ENCODE data around the gene ADORA3.
A peak's percentile ranks its signal among the peaks of the same experiment; 100 is the strongest.

ADORA3 gene

GRCh38 chr1:111453706-111454105 lies 49.7 kb downstream of the ADORA3 start:
- DNase-seq, result no peak
- Histone ChIP-seq H4K91ac (ENCODE audit: low read length) (no peak overlapping the region), H2BK5ac (ENCODE audit: low read depth, low read length, poor library complexity, severe bottlenecking) (no peak overlapping the region), H3K79me1 (replicated peaks; ENCODE audit: low read length, poor library complexity, severe bottlenecking) (peaks cover 21% of the 10 kb centered on the region), H3K4me1 (ENCODE audit: control insufficient read depth, insufficient read depth, low read depth, low read length) (peaks cover 3% of the 10 kb centered on the region), H2BK15ac (ENCODE audit: low read depth, poor library complexity, severe bottlenecking) (no peak overlapping the region), H3K9ac (ENCODE audit: low read length) (no peak overlapping the region), H3K4me2 (ENCODE audit: low read length, poor library complexity, severe bottlenecking) (no peak overlapping the region), H2AK5ac (ENCODE audit: low read length, severe bottlenecking) (no peak overlapping the region), H2BK120ac (ENCODE audit: low read depth, low read length) (no peak overlapping the region), H2BK12ac (ENCODE audit: low read length in 2 of 2) (no peak overlapping the region), H3K4me3 (ENCODE audit: insufficient read depth in 1 of 2, low read depth in 1 of 2, low read length in 2 of 2) (no peak overlapping the region), H3K27ac (ENCODE audit: low read length, poor library complexity, severe bottlenecking) (no peak overlapping the region), H3K27me3 (ENCODE audit: control insufficient read depth in 1 of 2, insufficient read depth in 1 of 2, low read length in 2 of 2) (no peaks in the 10 kb centered on the region), H3K23ac (ENCODE audit: low read length in 2 of 2) (no peak overlapping the region), H3K36me3 (ENCODE audit: control insufficient read depth in 1 of 2, insufficient read depth in 2 of 2, low read depth in 1 of 2, low read length in 2 of 2) (peaks cover 7 to 75% of the 10 kb centered on the region in 2 experiments), H3K14ac (ENCODE audit: low read length in 2 of 2) (no peak overlapping the region), H3K9me3 (ENCODE audit: control insufficient read depth, low read length) (no peaks in the 10 kb centered on the region), H4K8ac (ENCODE audit: low read length) (no peak overlapping the region), H3K4ac (ENCODE audit: low read depth in 1 of 2, low read length in 2 of 2) (no peak overlapping the region), H2AFZ (ENCODE audit: low read depth, low read length) (no peak overlapping the region), H3K18ac (ENCODE audit: low read depth in 1 of 2, low read length in 2 of 2) (no peak overlapping the region)
- WGBS, result 83% methylated on average over 1 of the region's 3 CpGs

DNA sequence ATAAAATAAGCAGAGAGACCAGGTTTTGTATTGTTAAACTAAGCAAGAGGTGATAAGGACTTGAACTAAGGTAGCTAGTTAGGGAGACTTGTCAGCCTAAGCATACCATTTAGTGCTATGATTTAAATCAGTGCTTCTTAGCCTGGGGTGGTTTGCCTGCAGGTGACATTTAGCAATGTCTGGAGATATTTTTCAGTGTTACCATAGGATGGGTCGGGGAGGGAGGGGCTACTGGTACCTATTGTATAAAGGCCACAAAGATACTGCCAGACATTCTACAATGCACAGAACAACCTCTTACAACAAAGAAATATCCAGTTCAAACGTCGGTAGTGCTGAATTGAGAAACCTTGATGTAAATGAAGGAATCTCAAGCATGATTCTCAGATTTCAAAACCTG lies 50.9 kb downstream of the ADORA3 start:
- peak overlapping the region; percentile 14 for H3K9ac ChIP-seq (ENCODE audit: low read length)
- H3K4me1 ChIP-seq (ENCODE audit: control insufficient read depth, insufficient read depth, low read depth, low read length), result peaks cover 3% of the 10 kb centered on the region
- no peak for DNase-seq
- peaks cover 18% of the 10 kb centered on the region for H3K79me1 ChIP-seq (replicated peaks; ENCODE audit: low read length, poor library complexity, severe bottlenecking)
- H2BK12ac ChIP-seq (ENCODE audit: low read length in 2 of 2), result no peak overlapping the region
- no peak overlapping the region for H3K14ac ChIP-seq (ENCODE audit: low read length in 2 of 2)
- H2AK5ac ChIP-seq (ENCODE audit: low read length, severe bottlenecking), result no peak overlapping the region
- H3K36me3 ChIP-seq (ENCODE audit: control insufficient read depth in 1 of 2, insufficient read depth in 2 of 2, low read depth in 1 of 2, low read length in 2 of 2), result peaks cover 7 to 64% of the 10 kb centered on the region in 2 experiments
- H3K4me3 ChIP-seq (ENCODE audit: insufficient read depth in 1 of 2, low read depth in 1 of 2, low read length in 2 of 2), result no peak overlapping the region
- H3K9me3 ChIP-seq (ENCODE audit: control insufficient read depth, low read length), result no peaks in the 10 kb centered on the region
- H2BK15ac ChIP-seq (ENCODE audit: low read depth, poor library complexity, severe bottlenecking), result no peak overlapping the region
- no peak overlapping the region for H3K18ac ChIP-seq (ENCODE audit: low read depth in 1 of 2, low read length in 2 of 2)
- H3K23ac ChIP-seq (ENCODE audit: low read length in 2 of 2), result no peak overlapping the region
- 100% methylated on average over 2 of the region's 3 CpGs for WGBS
- H2BK5ac ChIP-seq (ENCODE audit: low read depth, low read length, poor library complexity, severe bottlenecking), result no peak overlapping the region
- H3K27ac ChIP-seq (ENCODE audit: low read length, poor library complexity, severe bottlenecking), result no peak overlapping the region
- no peaks in the 10 kb centered on the region for H3K27me3 ChIP-seq (ENCODE audit: control insufficient read depth in 1 of 2, insufficient read depth in 1 of 2, low read length in 2 of 2)
- no peak overlapping the region for H3K4me2 ChIP-seq (ENCODE audit: low read length, poor library complexity, severe bottlenecking)
- no peak overlapping the region for H4K91ac ChIP-seq (ENCODE audit: low read length)
- H2AFZ ChIP-seq (ENCODE audit: low read depth, low read length), result no peak overlapping the region
- no peak overlapping the region for H4K8ac ChIP-seq (ENCODE audit: low read length)
- H3K4ac ChIP-seq (ENCODE audit: low read depth in 1 of 2, low read length in 2 of 2), result no peak overlapping the region
- H2BK120ac ChIP-seq (ENCODE audit: low read depth, low read length), result no peak overlapping the region

DNA sequence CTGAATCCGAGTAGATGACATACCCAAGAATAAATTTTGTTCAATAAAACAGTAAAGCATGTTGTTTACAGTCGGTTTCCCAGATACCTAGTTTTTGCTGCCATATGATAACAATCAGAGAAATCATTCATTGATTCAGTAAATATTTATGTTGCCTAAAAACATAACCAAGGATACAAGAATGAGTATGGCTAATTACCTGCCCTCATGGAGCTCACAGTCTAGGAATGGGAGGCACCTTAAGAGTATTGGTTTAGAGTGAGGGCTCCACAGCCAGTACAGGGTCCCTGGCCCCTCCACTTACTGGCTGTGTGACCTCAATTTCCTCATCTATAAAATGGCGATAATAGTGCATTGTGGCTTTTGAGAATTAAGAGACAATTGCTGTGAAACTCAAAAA lies 53.2 kb downstream of the ADORA3 start:
- no peak overlapping the region for H2BK120ac ChIP-seq (ENCODE audit: low read depth, low read length)
- H2BK12ac ChIP-seq (ENCODE audit: low read length in 2 of 2), result no peak overlapping the region
- H2BK5ac ChIP-seq (ENCODE audit: low read depth, low read length, poor library complexity, severe bottlenecking), result no peak overlapping the region
- no peak overlapping the region for H3K27ac ChIP-seq (ENCODE audit: low read length, poor library complexity, severe bottlenecking)
- H3K27me3 ChIP-seq (ENCODE audit: control insufficient read depth in 1 of 2, insufficient read depth in 1 of 2, low read length in 2 of 2), result no peaks in the 10 kb centered on the region
- peak overlapping the region; percentile 84 for H3K4me2 ChIP-seq (ENCODE audit: low read length, poor library complexity, severe bottlenecking)
- peaks cover 3% of the 10 kb centered on the region for H3K4me1 ChIP-seq (ENCODE audit: control insufficient read depth, insufficient read depth, low read depth, low read length)
- peak overlapping the region in 1 of 2 experiments; percentile 99 for H3K4me3 ChIP-seq (ENCODE audit: insufficient read depth in 1 of 2, low read depth in 1 of 2, low read length in 2 of 2)
- H3K18ac ChIP-seq (ENCODE audit: low read depth in 1 of 2, low read length in 2 of 2), result no peak overlapping the region
- no peak overlapping the region for H4K91ac ChIP-seq (ENCODE audit: low read length)
- H3K4ac ChIP-seq (ENCODE audit: low read depth in 1 of 2, low read length in 2 of 2), result no peak overlapping the region
- no peak overlapping the region for H3K14ac ChIP-seq (ENCODE audit: low read length in 2 of 2)
- no CpG with 5 or more reads among the region's 3 CpGs for WGBS
- no peak overlapping the region for H4K8ac ChIP-seq (ENCODE audit: low read length)
- H2AFZ ChIP-seq (ENCODE audit: low read depth, low read length), result no peak overlapping the region
- H3K23ac ChIP-seq (ENCODE audit: low read length in 2 of 2), result no peak overlapping the region
- H3K79me1 ChIP-seq (replicated peaks; ENCODE audit: low read length, poor library complexity, severe bottlenecking), result peaks cover 21% of the 10 kb centered on the region
- H2AK5ac ChIP-seq (ENCODE audit: low read length, severe bottlenecking), result no peak overlapping the region
- no peak for DNase-seq
- H3K9me3 ChIP-seq (ENCODE audit: control insufficient read depth, low read length), result no peaks in the 10 kb centered on the region
- H3K9ac ChIP-seq (ENCODE audit: low read length), result peak overlapping the region; percentile 99
- H3K36me3 ChIP-seq (ENCODE audit: control insufficient read depth in 1 of 2, insufficient read depth in 2 of 2, low read depth in 1 of 2, low read length in 2 of 2), result peaks cover 4 to 62% of the 10 kb centered on the region in 2 experiments
- no peak overlapping the region for H2BK15ac ChIP-seq (ENCODE audit: low read depth, poor library complexity, severe bottlenecking)

- Histone ChIP-seq H2BK120ac (ENCODE audit: low read depth, low read length) (no peak overlapping the region), H3K9ac (ENCODE audit: low read length) (peak overlapping the region; percentile 99), H3K36me3 (ENCODE audit: control insufficient read depth in 1 of 2, insufficient read depth in 2 of 2, low read depth in 1 of 2, low read length in 2 of 2) (peaks cover 4 to 62% of the 10 kb centered on the region in 2 experiments), H3K4me1 (ENCODE audit: control insufficient read depth, insufficient read depth, low read depth, low read length) (peaks cover 3% of the 10 kb centered on the region), H3K27ac (ENCODE audit: low read length, poor library complexity, severe bottlenecking) (peak overlapping the region; percentile 86), H3K79me1 (replicated peaks; ENCODE audit: low read length, poor library complexity, severe bottlenecking) (peaks cover 24% of the 10 kb centered on the region), H2AK5ac (ENCODE audit: low read length, severe bottlenecking) (no peak overlapping the region), H3K4ac (ENCODE audit: low read depth in 1 of 2, low read length in 2 of 2) (peak overlapping the region in 1 of 2 experiments; percentile 90), H2BK5ac (ENCODE audit: low read depth, low read length, poor library complexity, severe bottlenecking) (no peak overlapping the region), H3K27me3 (ENCODE audit: control insufficient read depth in 1 of 2, insufficient read depth in 1 of 2, low read length in 2 of 2) (no peaks in the 10 kb centered on the region), H3K9me3 (ENCODE audit: control insufficient read depth, low read length) (no peaks in the 10 kb centered on the region), H2AFZ (ENCODE audit: low read depth, low read length) (peak overlapping the region; percentile 99), H2BK15ac (ENCODE audit: low read depth, poor library complexity, severe bottlenecking) (no peak overlapping the region), H3K4me3 (ENCODE audit: insufficient read depth in 1 of 2, low read depth in 1 of 2, low read length in 2 of 2) (peak overlapping the region; percentile 82 to 99), H3K14ac (ENCODE audit: low read length in 2 of 2) (peak overlapping the region in 1 of 2 experiments; percentile 98), H3K23ac (ENCODE audit: low read length in 2 of 2) (peak overlapping the region in 1 of 2 experiments; percentile 99), H2BK12ac (ENCODE audit: low read length in 2 of 2) (peak overlapping the region in 1 of 2 experiments; percentile 63), H4K91ac (ENCODE audit: low read length) (peak overlapping the region; percentile 23), H3K18ac (ENCODE audit: low read depth in 1 of 2, low read length in 2 of 2) (peak overlapping the region; percentile 55 to 95), H4K8ac (ENCODE audit: low read length) (peak overlapping the region; percentile 87), H3K4me2 (ENCODE audit: low read length, poor library complexity, severe bottlenecking) (peak overlapping the region; percentile 63)
- 0% methylated on average over 8 of the region's 8 CpGs for WGBS
- DNase-seq, result no peak
These were observed 53.8 kb downstream of the ADORA3 start for GRCh38 chr1:111449703-111450017.
